Stimulated activated CD4-positive, alpha-beta T cell treated with anti-CD3 and anti-CD28 coated beads, Interleukin-1b, Interleukin-23, amount 100 ng/mL, for 48 hours (primary cell): Measurements from ENCODE around the gene TNRC18.
"Not testable (repeated sequence)": the region's sequence is repeated elsewhere in the genome, so short reads cannot be mapped to it uniquely, and the experiment has no call there.

Experiments
- DNase-seq: peaks from one replicate; pipeline ENCODE4 v3.0.0-alpha.2; 2020

TNRC18 gene

GRCh38 chr7:5370454-5371353, 52.9 kb downstream of the TNRC18 start:
- DNase-seq: no peak

- DNase-seq: no peak
Measured at GRCh38 chr7:5367661-5368060, 56.0 kb downstream of the TNRC18 start.

- DNase-seq: peak; percentile 67
Measured at GRCh38 chr7:5365976-5366625, 57.5 kb downstream of the TNRC18 start.

GRCh38 chr7:5363729-5364128, 59.9 kb downstream of the TNRC18 start:
- DNase-seq: no peak

- DNase-seq: no peak
Measured at GRCh38 chr7:5362466-5362865, 61.2 kb downstream of the TNRC18 start.

- DNase-seq: no peak
Measured at GRCh38 chr7:5361446-5362127, 62.0 kb downstream of the TNRC18 start.

GRCh38 chr7:5360971-5361370, 62.7 kb downstream of the TNRC18 start:
- DNase-seq: no peak

GRCh38 chr7:5360451-5360850, 63.2 kb downstream of the TNRC18 start:
- no peak for DNase-seq

- not testable (repeated sequence) for DNase-seq
Measured at GRCh38 chr7:5360021-5360420, 63.6 kb downstream of the TNRC18 start.

GRCh38 chr7:5359344-5359743, 64.3 kb downstream of the TNRC18 start:
- no peak for DNase-seq

GRCh38 chr7:5357951-5358350, 65.7 kb downstream of the TNRC18 start:
- DNase-seq: no peak

- no peak for DNase-seq
Measured at GRCh38 chr7:5356751-5357119, 66.9 kb downstream of the TNRC18 start.

- DNase-seq: no peak
Measured at GRCh38 chr7:5354460-5355232, 69.0 kb downstream of the TNRC18 start.

GRCh38 chr7:5352440-5353010, 71.1 kb downstream of the TNRC18 start:
- no peak for DNase-seq

GRCh38 chr7:5351507-5352265, 71.9 kb downstream of the TNRC18 start:
- no peak for DNase-seq

- DNase-seq: no peak
Measured at GRCh38 chr7:5350600-5351385, 72.8 kb downstream of the TNRC18 start.

- DNase-seq: no peak
Measured at GRCh38 chr7:5350174-5350463, 73.5 kb downstream of the TNRC18 start.

GRCh38 chr7:5349437-5350173, 74.0 kb downstream of the TNRC18 start:
- DNase-seq: no peak

GRCh38 chr7:5349005-5349380, 74.6 kb downstream of the TNRC18 start:
- DNase-seq: no peak
